EL (cell line): ENCODE measurements around the gene FAM133A.

Experiments
- DNase-seq: peaks from one replicate; pipeline ENCODE4 v3.0.0-alpha.2; 2016

Gene FAM133A

GRCh38 chrX:93673869-93674271, at the start of gene FAM133A:
Gene FAM133A (plus strand): TSS chrX:93674206. CDS start chrX:93709420, 35,214 bp downstream.
- no peak for DNase-seq

- no peak for DNase-seq
Measured at GRCh38 chrX:93637591-93637990, 36.4 kb upstream of the FAM133A start.

- DNase-seq, result no peak
Measured at GRCh38 chrX:93649381-93649780, 24.6 kb upstream of the FAM133A start.

- DNase-seq, result no peak
Measured at GRCh38 chrX:93660575-93660974, 13.4 kb upstream of the FAM133A start.

- no peak for DNase-seq
Measured at GRCh38 chrX:93673056-93673868, 744 bp upstream of the FAM133A start, which contains the start of gene NAP1L3. Gene NAP1L3 (minus strand): TSS chrX:93673578. CDS start chrX:93673304, 274 bp downstream.

- no peak for DNase-seq
Measured at GRCh38 chrX:93695981-93696380, 22.0 kb downstream of the FAM133A start.

GRCh38 chrX:93703701-93704100, 29.7 kb downstream of the FAM133A start:
- DNase-seq, result no peak

- no peak for DNase-seq
Measured at GRCh38 chrX:93711076-93711475, 37.1 kb downstream of the FAM133A start.

- no peak for DNase-seq
Measured at GRCh38 chrX:93741811-93742210, 67.8 kb downstream of the FAM133A start.

- no peak for DNase-seq
Measured at GRCh38 chrX:93760163-93760562, 86.2 kb downstream of the FAM133A start.
